HepG2 (cell line): ENCODE data around the gene PBX4. TPM values are rescaled to one million over a fixed set of nuclear protein-coding genes. Genes with fewer than 3 reads are reported as not detected.

Experiments used
- ATAC-seq: fragments of 200-7000 bp; cut with Tn5 transposase; 3 replicates; pipeline ENCODE4 v1.9.1; 2020; ENCODE audit warnings: mild to moderate bottlenecking, moderate library complexity
- BruUV-seq: library from RNA; stranded (reverse); fragments of 400-500 nt; replicated peaks from 2 replicates; lab custom pipeline; 2021; lab: Mats Ljungman, UMichigan
- CTCF ChIA-PET: fragments of 300-600 bp; formaldehyde crosslinking; extraction: SDS; loops from one replicate; lab custom pipeline; 2021; ENCODE audit warnings: low total read pairs, inconsistent platforms, low intra/inter-chr PET ratio; lab: Yijun Ruan, JAX
- POLR2A ChIA-PET: fragments of 350-600 bp; sonication (Branson Sonifier 250); formaldehyde crosslinking; loops from one replicate; lab custom pipeline; 2020; ENCODE audit warnings: antibody characterized with exemption, inconsistent platforms; lab: Yijun Ruan, JAX
- DNase-seq: peaks from one replicate; pipeline ENCODE4 v3.0.0-alpha.2; 2015; ENCODE audit warnings: low spot score
- FAIRE-seq: peaks from 3 replicates; lab custom pipeline; 2011; peaks lifted over from hg19 to GRCh38; lab: Jason Lieb, UNC
- H2AFZ ChIP-seq: one replicate; pipeline ENCODE4 v1.6.1; 2011; ENCODE audit warnings: low read length, inconsistent platforms
- H3K27ac ChIP-seq: fragments of 300-600 bp; 3 replicates; pipeline ENCODE4 v1.8.0; 2011; ENCODE audit warnings: mixed run types, mild to moderate bottlenecking, mixed read lengths, low read length, inconsistent platforms; ENCODE audit not compliant: insufficient read depth; ENCODE audit errors: extremely low read length
- H3K27me3 ChIP-seq, 2 experiments: fragments of 200-600 bp in 1 of 2; 2 replicates in 1 of 2; 3 replicates in 1 of 2; pipeline versions ENCODE4 v1.6.0 to v1.8.0; 2011; ENCODE audit warnings: low read length in 2 of 2, mild to moderate bottlenecking in 2 of 2, moderate library complexity in 2 of 2, inconsistent platforms in 1 of 2; ENCODE audit not compliant: insufficient read depth in 2 of 2, control insufficient read depth in 1 of 2
- H3K36me3 ChIP-seq, 2 experiments: fragments of 200-600 bp in 1 of 2; replicated peaks in 1 of 2; 2 replicates in 1 of 2; 3 replicates in 1 of 2; pipeline versions ENCODE4 v1.5.1 to v1.8.0; 2011; ENCODE audit warnings: low read length in 2 of 2, inconsistent platforms in 1 of 2; ENCODE audit not compliant: insufficient read depth in 2 of 2, control insufficient read depth in 1 of 2
- H3K4me1 ChIP-seq: 2 replicates; pipeline ENCODE4 v1.5.1; 2012; ENCODE audit warnings: low read length, inconsistent platforms; ENCODE audit not compliant: insufficient read depth
- H3K4me2 ChIP-seq: 2 replicates; pipeline ENCODE4 v1.6.0; 2011; ENCODE audit warnings: low read depth, low read length, inconsistent platforms
- H3K4me3 ChIP-seq, 3 experiments: fragments of 200-600 bp in 1 of 3; sonication (generic), shearing (Covaris generic) in 1 of 3; replicated peaks in 1 of 3; 2 replicates each; pipeline ENCODE4 v1.5.1; 2011 to 2016; ENCODE audit warnings: low read length in 3 of 3, inconsistent platforms in 2 of 3, low read depth in 2 of 3, mild to moderate bottlenecking in 2 of 3, control low read depth in 1 of 3, mixed read lengths in 1 of 3; ENCODE audit not compliant: insufficient read depth in 1 of 3
- H3K79me2 ChIP-seq: one replicate; pipeline ENCODE4 v1.6.1; 2011; ENCODE audit warnings: low read length, inconsistent platforms; ENCODE audit not compliant: insufficient read depth
- H3K9ac ChIP-seq: 2 replicates; pipeline ENCODE4 v1.6.0; 2011; ENCODE audit warnings: mild to moderate bottlenecking, low read depth, low read length, inconsistent platforms; ENCODE audit not compliant: insufficient read depth
- H3K9me3 ChIP-seq: 2 replicates; pipeline ENCODE4 v1.5.1; 2012; ENCODE audit warnings: mild to moderate bottlenecking, low read length
- H4K20me1 ChIP-seq: 2 replicates; pipeline ENCODE4 v1.6.0; 2011; ENCODE audit warnings: inconsistent platforms, mild to moderate bottlenecking, low read length, moderate library complexity; ENCODE audit not compliant: insufficient read depth
- BORCS8-MEF2B ChIP-seq: sonication (generic); formaldehyde crosslinking; IDR thresholded peaks from 2 replicates; pipeline ENCODE4 v1.8.0; 2022; ENCODE audit warnings: mild to moderate bottlenecking, missing genetic modification reagents
- BRCA1 ChIP-seq: sonication (generic); formaldehyde crosslinking; IDR thresholded peaks from 2 replicates; pipeline ENCODE4 v1.4.0; 2020; ENCODE audit warnings: missing genetic modification reagents
- RAD21 ChIP-seq: fragments of 450-650 bp; formaldehyde crosslinking; IDR thresholded peaks from 2 replicates; pipeline ENCODE4 v1.5.0; 2020; ENCODE audit warnings: mild to moderate bottlenecking
- SNRNP70 ChIP-seq: fragments of 200-400 bp; formaldehyde crosslinking; IDR thresholded peaks from 2 replicates; pipeline ENCODE4 v1.6.1; 2017; ENCODE audit warnings: mild to moderate bottlenecking, low read depth, low read length, moderate library complexity
- SP140L ChIP-seq: sonication (generic); formaldehyde crosslinking; IDR thresholded peaks from 2 replicates; pipeline ENCODE4 v1.4.0; 2020; ENCODE audit warnings: missing genetic modification reagents, borderline replicate concordance
- SP2 ChIP-seq: sonication (generic); formaldehyde crosslinking; IDR thresholded peaks from 2 replicates; pipeline ENCODE4 v1.5.1; 2020; ENCODE audit warnings: mild to moderate bottlenecking, missing genetic modification reagents
- ZBTB7A ChIP-seq: sonication (generic); formaldehyde crosslinking; IDR thresholded peaks from 2 replicates; pipeline ENCODE4 v1.8.0; 2022; ENCODE audit warnings: mild to moderate bottlenecking, missing genetic modification reagents
- ZFP90 ChIP-seq: sonication (generic); formaldehyde crosslinking; IDR thresholded peaks from 2 replicates; pipeline ENCODE4 v1.8.0; 2022; ENCODE audit warnings: missing genetic modification reagents, mild to moderate bottlenecking, inconsistent platforms, borderline replicate concordance
- ZNF10 ChIP-seq: sonication (generic); formaldehyde crosslinking; IDR thresholded peaks from 2 replicates; pipeline ENCODE4 v1.4.0; 2020; ENCODE audit warnings: mild to moderate bottlenecking, low read depth, missing genetic modification reagents, borderline replicate concordance
- WGBS: methylation state at CpG from one replicate; pipeline ENCODE4 v1.1.6; 2017; ENCODE audit warnings: low lambda C conversion rate; 5-methylcytosine and 5-hydroxymethylcytosine counted together
- in situ Hi-C: cut with HindIII; loops from 2 replicates; pipeline ENCODE4 v1.10.0; 2017; ENCODE audit warnings: low pct_unique_long_range_greater_than_20kb; ENCODE audit not compliant: extremely low pct_ligation_motif_present
- intact Hi-C: fragments of 100-400 bp; cut with micrococcal nuclease; formaldehyde crosslinking; loops from one replicate; pipeline ENCODE4 v1.10.0; 2022; ENCODE audit not compliant: unreplicated experiment
- polyA plus RNA-seq, 8 experiments: library from polyadenylated mRNA; depleted of rRNA in 3 of 8; stranded (reverse) in 7 of 8; unstranded in 1 of 8; fragments of >200 nt; fragmentation: Illumina TruSeq in 4 of 8; extraction: Trizol in 4 of 8; gene quantifications; 2 replicates each; pipeline versions ENCODE4 v1.2.1 to v1.2.3, GENCODE V29; 2011 to 2016; ENCODE audit warnings: low read depth in 4 of 8, missing spikeins in 1 of 8, mixed read lengths in 1 of 8; ENCODE audit not compliant: insufficient read depth in 1 of 8
- total RNA-seq, 5 experiments: library from RNA; depleted of rRNA; stranded (reverse); fragments of >200 nt; fragmentation: Illumina TruSeq; extraction: Trizol; gene quantifications; 2 replicates each; pipeline ENCODE4 v1.2.3, GENCODE V29; 2016; ENCODE audit warnings: low read depth in 1 of 5
- TF ChIP-seq, protein P1 (sequence below): fragments of 450-650 bp; IDR thresholded peaks from 2 replicates; pipeline ENCODE4 v1.6.1; 2016
- TF ChIP-seq, protein P2 (sequence below): sonication (generic); formaldehyde crosslinking; IDR thresholded peaks from 2 replicates; pipeline ENCODE4 v1.5.0; 2020; ENCODE audit warnings: mild to moderate bottlenecking, missing genetic modification reagents, moderate library complexity
- TF ChIP-seq, protein P3 (sequence below): sonication (generic); formaldehyde crosslinking; IDR thresholded peaks from 2 replicates; pipeline ENCODE4 v1.9.0; 2021; ENCODE audit warnings: missing genetic modification reagents, mild to moderate bottlenecking, borderline replicate concordance

Gene PBX4
- total and polyA plus RNA-seq, 2 of the 13 experiments (the other 11 are each of a cell fraction or from before 2014, with no cell fraction given), result not detected

DNA sequence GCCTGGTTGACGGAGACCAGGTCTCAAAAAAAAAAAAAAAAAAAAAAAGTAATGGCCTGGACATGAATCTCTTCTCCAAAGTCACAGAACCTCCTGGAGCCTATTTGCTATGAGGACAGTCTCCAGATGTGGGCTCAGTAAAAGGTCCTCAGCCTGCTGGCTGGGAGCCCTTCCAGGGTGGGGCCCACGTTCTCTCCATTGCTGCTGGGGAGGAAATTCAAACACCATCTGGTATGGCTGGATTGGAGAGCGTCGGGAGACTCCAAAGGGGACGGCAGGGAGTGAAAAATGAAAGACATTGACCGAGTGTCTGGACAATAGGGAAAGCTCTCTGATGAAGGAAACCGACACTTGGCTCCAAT, 1.3 kb upstream of the PBX4 start (continued):
- TF ChIP-seq RAD21 (CRISPR knock-in tag), result no peak
- TF ChIP-seq ZFP90 (CRISPR knock-in tag), result no peak
- TF ChIP-seq ZBTB7A (CRISPR knock-in tag), result no peak

DNA sequence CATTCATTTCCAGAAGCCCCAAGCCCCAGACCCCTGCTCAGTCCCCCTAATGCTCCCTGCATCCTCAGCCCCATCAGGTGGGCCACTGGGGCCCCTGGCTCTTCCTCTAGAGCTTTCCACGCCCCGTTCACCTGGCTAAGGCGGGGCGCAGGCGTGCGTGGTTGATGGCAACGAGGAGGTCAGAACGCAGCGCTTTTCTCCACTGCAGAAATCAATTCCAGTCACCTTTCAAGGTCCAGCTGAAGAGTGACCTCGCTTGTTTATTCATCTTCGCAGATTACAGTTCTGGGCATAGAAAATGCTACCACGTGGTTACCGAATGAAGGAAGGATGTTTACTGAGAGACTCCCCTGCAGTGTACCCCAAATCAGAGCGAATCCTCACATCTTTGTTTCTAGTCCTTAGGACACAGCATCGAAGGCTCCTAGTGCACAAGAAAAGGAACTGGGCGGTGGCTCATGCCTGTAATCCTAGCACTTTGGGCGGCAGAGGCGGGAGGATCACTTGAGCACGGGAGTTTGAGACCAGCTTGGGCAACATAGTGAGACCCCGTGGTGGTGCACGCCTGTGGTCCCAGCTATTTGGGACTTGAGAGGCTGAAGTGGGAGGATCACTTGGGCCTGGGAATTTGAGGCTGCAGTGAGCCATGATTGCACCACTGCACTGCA, 828 bp upstream of the PBX4 start:
- Histone ChIP-seq H3K27me3 (no peaks in the 10 kb centered on the region; a peak in 1 of 5 replicates), H3K36me3 (no peaks in the 10 kb centered on the region), H3K79me2 (no peaks in the 10 kb centered on the region), H3K4me3 (no peak overlapping the region), H4K20me1 (no peaks in the 10 kb centered on the region), H3K9ac (no peak overlapping the region), H3K4me1 (peaks cover 24% of the 10 kb centered on the region), H2AFZ (no peak overlapping the region), H3K4me2 (no peak overlapping the region), H3K9me3 (no peaks in the 10 kb centered on the region), H3K27ac (no peak overlapping the region)
- WGBS, result 32% methylated on average over 20 of the region's 21 CpGs
- in situ Hi-C loops, result no loop called here
- no peak for DNase-seq
- intact Hi-C loops, result no loop called here
- no peak for FAIRE-seq
- ChIA-PET CTCF (no interaction called here), POLR2A (no interaction called here)
- BruUV-seq, result no TSS peak
- ATAC-seq, result no peak
- TF ChIP-seq BRCA1 (no peak), SP2 (CRISPR knock-in tag) (no peak), ZNF10 (CRISPR knock-in tag) (no peak), SP140L (CRISPR knock-in tag) (no peak), SNRNP70 (no peak), BORCS8-MEF2B (CRISPR knock-in tag) (no peak)
- TF ChIP-seq, protein P1, sequence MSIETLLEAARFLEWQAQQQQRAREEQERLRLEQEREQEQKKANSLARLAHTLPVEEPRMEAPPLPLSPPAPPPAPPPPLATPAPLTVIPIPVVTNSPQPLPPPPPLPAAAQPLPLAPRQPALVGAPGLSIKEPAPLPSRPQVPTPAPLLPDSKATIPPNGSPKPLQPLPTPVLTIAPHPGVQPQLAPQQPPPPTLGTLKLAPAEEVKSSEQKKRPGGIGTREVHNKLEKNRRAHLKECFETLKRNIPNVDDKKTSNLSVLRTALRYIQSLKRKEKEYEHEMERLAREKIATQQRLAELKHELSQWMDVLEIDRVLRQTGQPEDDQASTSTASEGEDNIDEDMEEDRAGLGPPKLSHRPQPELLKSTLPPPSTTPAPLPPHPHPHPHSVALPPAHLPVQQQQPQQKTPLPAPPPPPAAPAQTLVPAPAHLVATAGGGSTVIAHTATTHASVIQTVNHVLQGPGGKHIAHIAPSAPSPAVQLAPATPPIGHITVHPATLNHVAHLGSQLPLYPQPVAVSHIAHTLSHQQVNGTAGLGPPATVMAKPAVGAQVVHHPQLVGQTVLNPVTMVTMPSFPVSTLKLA, result no peak
- TF ChIP-seq, protein P2, sequence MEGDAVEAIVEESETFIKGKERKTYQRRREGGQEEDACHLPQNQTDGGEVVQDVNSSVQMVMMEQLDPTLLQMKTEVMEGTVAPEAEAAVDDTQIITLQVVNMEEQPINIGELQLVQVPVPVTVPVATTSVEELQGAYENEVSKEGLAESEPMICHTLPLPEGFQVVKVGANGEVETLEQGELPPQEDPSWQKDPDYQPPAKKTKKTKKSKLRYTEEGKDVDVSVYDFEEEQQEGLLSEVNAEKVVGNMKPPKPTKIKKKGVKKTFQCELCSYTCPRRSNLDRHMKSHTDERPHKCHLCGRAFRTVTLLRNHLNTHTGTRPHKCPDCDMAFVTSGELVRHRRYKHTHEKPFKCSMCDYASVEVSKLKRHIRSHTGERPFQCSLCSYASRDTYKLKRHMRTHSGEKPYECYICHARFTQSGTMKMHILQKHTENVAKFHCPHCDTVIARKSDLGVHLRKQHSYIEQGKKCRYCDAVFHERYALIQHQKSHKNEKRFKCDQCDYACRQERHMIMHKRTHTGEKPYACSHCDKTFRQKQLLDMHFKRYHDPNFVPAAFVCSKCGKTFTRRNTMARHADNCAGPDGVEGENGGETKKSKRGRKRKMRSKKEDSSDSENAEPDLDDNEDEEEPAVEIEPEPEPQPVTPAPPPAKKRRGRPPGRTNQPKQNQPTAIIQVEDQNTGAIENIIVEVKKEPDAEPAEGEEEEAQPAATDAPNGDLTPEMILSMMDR (CRISPR knock-in tag), result no peak
- TF ChIP-seq, protein P3, sequence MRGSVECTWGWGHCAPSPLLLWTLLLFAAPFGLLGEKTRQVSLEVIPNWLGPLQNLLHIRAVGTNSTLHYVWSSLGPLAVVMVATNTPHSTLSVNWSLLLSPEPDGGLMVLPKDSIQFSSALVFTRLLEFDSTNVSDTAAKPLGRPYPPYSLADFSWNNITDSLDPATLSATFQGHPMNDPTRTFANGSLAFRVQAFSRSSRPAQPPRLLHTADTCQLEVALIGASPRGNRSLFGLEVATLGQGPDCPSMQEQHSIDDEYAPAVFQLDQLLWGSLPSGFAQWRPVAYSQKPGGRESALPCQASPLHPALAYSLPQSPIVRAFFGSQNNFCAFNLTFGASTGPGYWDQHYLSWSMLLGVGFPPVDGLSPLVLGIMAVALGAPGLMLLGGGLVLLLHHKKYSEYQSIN, result no peak
